H1 (cell line): ENCODE results near the gene TDRD3. TPM values are rescaled to one million over a fixed set of nuclear protein-coding genes. Genes with fewer than 3 reads are reported as not detected.

Experiments
- BACH1 ChIP-seq: IDR thresholded peaks from 2 replicates; pipeline ENCODE4 v1.6.1; 2012; ENCODE audit warnings: low read length, improper control_type of control experiment
- HDAC2 ChIP-seq, 2 experiments: fragments of 300-600 bp in 1 of 2; sonication (generic) in 1 of 2; IDR thresholded peaks; 2 replicates each; pipeline ENCODE4 v1.6.1; 2011 to 2012; ENCODE audit warnings: low read depth in 2 of 2, low read length in 2 of 2, mild to moderate bottlenecking in 2 of 2, moderate library complexity in 2 of 2, borderline replicate concordance in 1 of 2, inconsistent platforms in 1 of 2
- MAFK ChIP-seq: IDR thresholded peaks from 2 replicates; pipeline ENCODE4 v1.6.1; 2012; ENCODE audit warnings: low read depth, mild to moderate bottlenecking, improper control_type of control experiment, low read length
- polyA plus RNA-seq, 7 experiments: library from polyadenylated mRNA; depleted of rRNA in 3 of 7; stranded (reverse) in 5 of 7; unstranded in 2 of 7; fragments of >200 nt in 5 of 7; fragments of 200-250 nt in 2 of 7; gene quantifications; 1 replicate in 5 of 7; 2 replicates in 1 of 7; 4 replicates in 1 of 7; pipeline versions ENCODE4 v1.2.1 to v1.2.3, GENCODE V29; 2011 to 2013; ENCODE audit warnings: missing spikeins in 2 of 7, mixed read lengths in 2 of 7
- total RNA-seq: library from RNA; stranded (reverse); fragmentation: NEBNext Ultra II Directional; extraction: Animal tissue kit (Norgen Biotek cat#: 25700); gene quantifications from 2 replicates; pipeline ENCODE4 v1.2.1, GENCODE V29; 2021
- TF ChIP-seq, protein P1 (sequence below): fragments of 300-600 bp; sonication (generic); IDR thresholded peaks from 2 replicates; pipeline ENCODE4 v1.7.1; 2012; ENCODE audit warnings: low read length, moderate library complexity, mild to moderate bottlenecking, inconsistent platforms; ENCODE audit not compliant: insufficient replicate concordance

Gene TDRD3
- total and polyA plus RNA-seq, 2 of the 8 experiments (the other 6 are each of a cell fraction or from before 2014, with no cell fraction given), result 2.5 to 14.7 TPM

- TF ChIP-seq, protein P1, sequence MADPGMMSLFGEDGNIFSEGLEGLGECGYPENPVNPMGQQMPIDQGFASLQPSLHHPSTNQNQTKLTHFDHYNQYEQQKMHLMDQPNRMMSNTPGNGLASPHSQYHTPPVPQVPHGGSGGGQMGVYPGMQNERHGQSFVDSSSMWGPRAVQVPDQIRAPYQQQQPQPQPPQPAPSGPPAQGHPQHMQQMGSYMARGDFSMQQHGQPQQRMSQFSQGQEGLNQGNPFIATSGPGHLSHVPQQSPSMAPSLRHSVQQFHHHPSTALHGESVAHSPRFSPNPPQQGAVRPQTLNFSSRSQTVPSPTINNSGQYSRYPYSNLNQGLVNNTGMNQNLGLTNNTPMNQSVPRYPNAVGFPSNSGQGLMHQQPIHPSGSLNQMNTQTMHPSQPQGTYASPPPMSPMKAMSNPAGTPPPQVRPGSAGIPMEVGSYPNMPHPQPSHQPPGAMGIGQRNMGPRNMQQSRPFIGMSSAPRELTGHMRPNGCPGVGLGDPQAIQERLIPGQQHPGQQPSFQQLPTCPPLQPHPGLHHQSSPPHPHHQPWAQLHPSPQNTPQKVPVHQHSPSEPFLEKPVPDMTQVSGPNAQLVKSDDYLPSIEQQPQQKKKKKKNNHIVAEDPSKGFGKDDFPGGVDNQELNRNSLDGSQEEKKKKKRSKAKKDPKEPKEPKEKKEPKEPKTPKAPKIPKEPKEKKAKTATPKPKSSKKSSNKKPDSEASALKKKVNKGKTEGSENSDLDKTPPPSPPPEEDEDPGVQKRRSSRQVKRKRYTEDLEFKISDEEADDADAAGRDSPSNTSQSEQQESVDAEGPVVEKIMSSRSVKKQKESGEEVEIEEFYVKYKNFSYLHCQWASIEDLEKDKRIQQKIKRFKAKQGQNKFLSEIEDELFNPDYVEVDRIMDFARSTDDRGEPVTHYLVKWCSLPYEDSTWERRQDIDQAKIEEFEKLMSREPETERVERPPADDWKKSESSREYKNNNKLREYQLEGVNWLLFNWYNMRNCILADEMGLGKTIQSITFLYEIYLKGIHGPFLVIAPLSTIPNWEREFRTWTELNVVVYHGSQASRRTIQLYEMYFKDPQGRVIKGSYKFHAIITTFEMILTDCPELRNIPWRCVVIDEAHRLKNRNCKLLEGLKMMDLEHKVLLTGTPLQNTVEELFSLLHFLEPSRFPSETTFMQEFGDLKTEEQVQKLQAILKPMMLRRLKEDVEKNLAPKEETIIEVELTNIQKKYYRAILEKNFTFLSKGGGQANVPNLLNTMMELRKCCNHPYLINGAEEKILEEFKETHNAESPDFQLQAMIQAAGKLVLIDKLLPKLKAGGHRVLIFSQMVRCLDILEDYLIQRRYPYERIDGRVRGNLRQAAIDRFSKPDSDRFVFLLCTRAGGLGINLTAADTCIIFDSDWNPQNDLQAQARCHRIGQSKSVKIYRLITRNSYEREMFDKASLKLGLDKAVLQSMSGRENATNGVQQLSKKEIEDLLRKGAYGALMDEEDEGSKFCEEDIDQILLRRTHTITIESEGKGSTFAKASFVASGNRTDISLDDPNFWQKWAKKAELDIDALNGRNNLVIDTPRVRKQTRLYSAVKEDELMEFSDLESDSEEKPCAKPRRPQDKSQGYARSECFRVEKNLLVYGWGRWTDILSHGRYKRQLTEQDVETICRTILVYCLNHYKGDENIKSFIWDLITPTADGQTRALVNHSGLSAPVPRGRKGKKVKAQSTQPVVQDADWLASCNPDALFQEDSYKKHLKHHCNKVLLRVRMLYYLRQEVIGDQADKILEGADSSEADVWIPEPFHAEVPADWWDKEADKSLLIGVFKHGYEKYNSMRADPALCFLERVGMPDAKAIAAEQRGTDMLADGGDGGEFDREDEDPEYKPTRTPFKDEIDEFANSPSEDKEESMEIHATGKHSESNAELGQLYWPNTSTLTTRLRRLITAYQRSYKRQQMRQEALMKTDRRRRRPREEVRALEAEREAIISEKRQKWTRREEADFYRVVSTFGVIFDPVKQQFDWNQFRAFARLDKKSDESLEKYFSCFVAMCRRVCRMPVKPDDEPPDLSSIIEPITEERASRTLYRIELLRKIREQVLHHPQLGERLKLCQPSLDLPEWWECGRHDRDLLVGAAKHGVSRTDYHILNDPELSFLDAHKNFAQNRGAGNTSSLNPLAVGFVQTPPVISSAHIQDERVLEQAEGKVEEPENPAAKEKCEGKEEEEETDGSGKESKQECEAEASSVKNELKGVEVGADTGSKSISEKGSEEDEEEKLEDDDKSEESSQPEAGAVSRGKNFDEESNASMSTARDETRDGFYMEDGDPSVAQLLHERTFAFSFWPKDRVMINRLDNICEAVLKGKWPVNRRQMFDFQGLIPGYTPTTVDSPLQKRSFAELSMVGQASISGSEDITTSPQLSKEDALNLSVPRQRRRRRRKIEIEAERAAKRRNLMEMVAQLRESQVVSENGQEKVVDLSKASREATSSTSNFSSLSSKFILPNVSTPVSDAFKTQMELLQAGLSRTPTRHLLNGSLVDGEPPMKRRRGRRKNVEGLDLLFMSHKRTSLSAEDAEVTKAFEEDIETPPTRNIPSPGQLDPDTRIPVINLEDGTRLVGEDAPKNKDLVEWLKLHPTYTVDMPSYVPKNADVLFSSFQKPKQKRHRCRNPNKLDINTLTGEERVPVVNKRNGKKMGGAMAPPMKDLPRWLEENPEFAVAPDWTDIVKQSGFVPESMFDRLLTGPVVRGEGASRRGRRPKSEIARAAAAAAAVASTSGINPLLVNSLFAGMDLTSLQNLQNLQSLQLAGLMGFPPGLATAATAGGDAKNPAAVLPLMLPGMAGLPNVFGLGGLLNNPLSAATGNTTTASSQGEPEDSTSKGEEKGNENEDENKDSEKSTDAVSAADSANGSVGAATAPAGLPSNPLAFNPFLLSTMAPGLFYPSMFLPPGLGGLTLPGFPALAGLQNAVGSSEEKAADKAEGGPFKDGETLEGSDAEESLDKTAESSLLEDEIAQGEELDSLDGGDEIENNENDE, result no peak
- TF ChIP-seq BACH1, result peak; percentile 50; the same call in 1 of the 2 replicates
- peak; percentile 17; the same call in 1 of the 2 replicates for TF ChIP-seq MAFK
- TF ChIP-seq HDAC2 (IDR thresholded peaks at IDR 0.05; ENCODE audit: borderline replicate concordance in 1 of 2, low read depth in 2 of 2, low read length in 2 of 2), result no peak
These were observed 165.2 kb downstream of the TDRD3 start (continued) for GRCh38 chr13:60562096-60562780.
